Measurements from ENCODE around the gene ST14. TPM values are rescaled to one million over a fixed set of nuclear protein-coding genes. Genes with fewer than 3 reads are reported as not detected.

The ST14 gene
- total and polyA plus RNA-seq, 2 experiments from 2014 or later = not detected

- H2AFZ ChIP-seq = no peak overlapping the region
- 76 to 81% methylated on average over 27 of the region's 27 CpGs for WGBS, 2 experiments (ENCODE audit: low coverage in 1 of 2, low lambda C conversion rate in 2 of 2, missing lambda C conversion rate in 2 of 2)
Observed at GRCh38 chr11:130203766-130204702, 44.5 kb downstream of the ST14 start.

GRCh38 chr11:130204703-130205095 is 45.1 kb downstream of the ST14 start:
- H3K9me2 ChIP-seq (ENCODE audit: insufficient read depth) = no peaks in the 10 kb centered on the region
- no peaks in the 10 kb centered on the region for H3K9me3 ChIP-seq (ENCODE audit: low read depth)
- H3F3A ChIP-seq (ENCODE audit: insufficient read depth) = no peaks in the 10 kb centered on the region
- H3K9ac ChIP-seq = no peak overlapping the region
- no peaks in the 10 kb centered on the region for H3K36me3 ChIP-seq (ENCODE audit: low read depth)
- no peaks in the 10 kb centered on the region for H3K4me1 ChIP-seq (ENCODE audit: insufficient read depth)
- no peak for DNase-seq
- TF ChIP-seq EZH2phosphoT487 (IDR thresholded peaks at IDR 0.05; ENCODE audit: insufficient read depth, low read depth) (no peak), EZH2 (IDR thresholded peaks at IDR 0.05; ENCODE audit: insufficient read depth, poor library complexity, severe bottlenecking) (no peak)
- WGBS, 2 experiments (ENCODE audit: low coverage in 1 of 2, low lambda C conversion rate in 2 of 2, missing lambda C conversion rate in 2 of 2) = 87 to 89% methylated on average over 11 of the region's 11 CpGs
- H3K4me3 ChIP-seq = no peak overlapping the region
- H2AFZ ChIP-seq = no peak overlapping the region
- H4K20me1 ChIP-seq (ENCODE audit: insufficient read depth) = no peaks in the 10 kb centered on the region
- no peaks in the 10 kb centered on the region for H3K79me2 ChIP-seq (ENCODE audit: insufficient read depth)
- in situ Hi-C loops (cut with MboI) = loop anchor here (10.0 kb wide), 1 partner anchor 660 kb away; no protein-coding TSS in a partner anchor
- H3K27ac ChIP-seq = no peak overlapping the region
- no peaks in the 10 kb centered on the region; the same call in 1 of the 2 replicates for H3K27me3 ChIP-seq (replicated peaks; ENCODE audit: insufficient read depth)
- no peak overlapping the region for H3K4me2 ChIP-seq (ENCODE audit: unreplicated experiment)

More at GRCh38 chr11:130203766-130204702, 44.5 kb downstream of the ST14 start:
- H3F3A ChIP-seq (ENCODE audit: insufficient read depth) = no peaks in the 10 kb centered on the region
- TF ChIP-seq EZH2 (IDR thresholded peaks at IDR 0.05; ENCODE audit: insufficient read depth, poor library complexity, severe bottlenecking) = no peak
- TF ChIP-seq EZH2phosphoT487 (IDR thresholded peaks at IDR 0.05; ENCODE audit: insufficient read depth, low read depth) = no peak
- H4K20me1 ChIP-seq (ENCODE audit: insufficient read depth) = no peaks in the 10 kb centered on the region
- no peak overlapping the region for H3K4me3 ChIP-seq
- no peak for DNase-seq
- H3K27me3 ChIP-seq (replicated peaks; ENCODE audit: insufficient read depth) = no peaks in the 10 kb centered on the region; the same call in 1 of the 2 replicates
- in situ Hi-C loops (cut with MboI) = loop anchor here (10.0 kb wide), 1 partner anchor 661 kb away; no protein-coding TSS in a partner anchor
- no peak overlapping the region for H3K27ac ChIP-seq
- H3K4me1 ChIP-seq (ENCODE audit: insufficient read depth) = no peaks in the 10 kb centered on the region
- H3K9me3 ChIP-seq (ENCODE audit: low read depth) = no peaks in the 10 kb centered on the region
- no peaks in the 10 kb centered on the region for H3K79me2 ChIP-seq (ENCODE audit: insufficient read depth)
- H3K4me2 ChIP-seq (ENCODE audit: unreplicated experiment) = no peak overlapping the region
- H3K9me2 ChIP-seq (ENCODE audit: insufficient read depth) = no peaks in the 10 kb centered on the region
- H3K9ac ChIP-seq = no peak overlapping the region
- H3K36me3 ChIP-seq (ENCODE audit: low read depth) = no peaks in the 10 kb centered on the region

GRCh38 chr11:130206141-130206540 is 46.6 kb downstream of the ST14 start:
- Histone ChIP-seq H3K4me2 (ENCODE audit: unreplicated experiment) (no peak overlapping the region), H3K27ac (no peak overlapping the region), H3K79me2 (ENCODE audit: insufficient read depth) (no peaks in the 10 kb centered on the region), H3F3A (ENCODE audit: insufficient read depth) (no peaks in the 10 kb centered on the region), H3K9ac (no peak overlapping the region), H2AFZ (no peak overlapping the region), H3K4me1 (ENCODE audit: insufficient read depth) (no peaks in the 10 kb centered on the region), H3K36me3 (ENCODE audit: low read depth) (no peaks in the 10 kb centered on the region), H3K9me3 (ENCODE audit: low read depth) (no peaks in the 10 kb centered on the region), H4K20me1 (ENCODE audit: insufficient read depth) (no peaks in the 10 kb centered on the region), H3K9me2 (ENCODE audit: insufficient read depth) (no peaks in the 10 kb centered on the region), H3K27me3 (replicated peaks; ENCODE audit: insufficient read depth) (peaks cover 8% of the 10 kb centered on the region; the same call in 1 of the 2 replicates), H3K4me3 (no peak overlapping the region)
- in situ Hi-C loops (cut with MboI) = loop anchor here (10.0 kb wide), 1 partner anchor 659 kb away; no protein-coding TSS in a partner anchor
- DNase-seq = no peak
- WGBS, 2 experiments (ENCODE audit: low coverage in 1 of 2, low lambda C conversion rate in 2 of 2, missing lambda C conversion rate in 2 of 2) = 80 to 84% methylated on average over 22 of the region's 22 CpGs
- TF ChIP-seq EZH2phosphoT487 (IDR thresholded peaks at IDR 0.05; ENCODE audit: insufficient read depth, low read depth) (no peak), EZH2 (IDR thresholded peaks at IDR 0.05; ENCODE audit: insufficient read depth, poor library complexity, severe bottlenecking) (no peak)

- in situ Hi-C loops (cut with MboI) = loop anchor here (10.0 kb wide), 1 partner anchor 656 kb away; no protein-coding TSS in a partner anchor
- H3F3A ChIP-seq (ENCODE audit: insufficient read depth) = no peaks in the 10 kb centered on the region
Observed at GRCh38 chr11:130208241-130209127, 48.9 kb downstream of the ST14 start.

More at GRCh38 chr11:130208241-130209127, 48.9 kb downstream of the ST14 start:
- no peak overlapping the region for H3K4me3 ChIP-seq
- 0 out of 2 replicates have a peak, but pooled peaks cover 14% of the 10 kb centered on the region for H3K27me3 ChIP-seq (replicated peaks; ENCODE audit: insufficient read depth)
- H3K4me1 ChIP-seq (ENCODE audit: insufficient read depth) = no peaks in the 10 kb centered on the region
- no peak overlapping the region for H3K4me2 ChIP-seq (ENCODE audit: unreplicated experiment)
- no peaks in the 10 kb centered on the region for H3K9me3 ChIP-seq (ENCODE audit: low read depth)
- no peaks in the 10 kb centered on the region for H4K20me1 ChIP-seq (ENCODE audit: insufficient read depth)
- no peak overlapping the region for H3K27ac ChIP-seq
- no peaks in the 10 kb centered on the region for H3K79me2 ChIP-seq (ENCODE audit: insufficient read depth)
- H3K36me3 ChIP-seq (ENCODE audit: low read depth) = no peaks in the 10 kb centered on the region
- no peak overlapping the region for H2AFZ ChIP-seq
- TF ChIP-seq EZH2phosphoT487 (IDR thresholded peaks at IDR 0.05; ENCODE audit: insufficient read depth, low read depth) = no peak
- no peak for TF ChIP-seq EZH2 (IDR thresholded peaks at IDR 0.05; ENCODE audit: insufficient read depth, poor library complexity, severe bottlenecking)
- 87 to 88% methylated on average over 44 to 45 of the region's 45 CpGs for WGBS, 2 experiments (ENCODE audit: low coverage in 1 of 2, low lambda C conversion rate in 2 of 2, missing lambda C conversion rate in 2 of 2)
- no peaks in the 10 kb centered on the region for H3K9me2 ChIP-seq (ENCODE audit: insufficient read depth)
- DNase-seq = no peak
- no peak overlapping the region for H3K9ac ChIP-seq
